Activated CD8-positive, alpha-beta T cell treated with anti-CD3 and anti-CD28 coated beads for 36 hours (primary cell): Measurements from ENCODE around the gene SFTPA1. TPM values are rescaled to one million over a fixed set of nuclear protein-coding genes. Genes with fewer than 3 reads are reported as not detected.
"Not testable (repeated sequence)": the region's sequence is repeated elsewhere in the genome, so short reads cannot be mapped to it uniquely, and the experiment has no call there.

ENCODE experiments used
- ATAC-seq: fragments of 200-7000 bp; cut with Tn5 transposase; one replicate; pipeline ENCODE4 v1.10.0; 2021; ENCODE audit warnings: mild to moderate bottlenecking, moderate library complexity
- CTCF ChIA-PET: fragments of 350-600 bp; sonication (Branson Sonifier 250); formaldehyde crosslinking; loops from one replicate; lab custom pipeline; 2021; ENCODE audit warnings: antibody characterized with exemption; lab: Charles Lee
- POLR2A ChIA-PET: fragments of 350-600 bp; sonication (Branson Sonifier 250); formaldehyde crosslinking; loops from one replicate; lab custom pipeline; 2021; ENCODE audit warnings: antibody characterized with exemption; lab: Charles Lee
- DNase-seq: peaks from one replicate; pipeline ENCODE4 v3.0.0-alpha.2; 2020
- H3K27ac Mint-ChIP-seq: one replicate; pipeline ENCODE4 v1.8.0; 2021; ENCODE audit warnings: mild to moderate bottlenecking, mixed read lengths
- H3K27me3 Mint-ChIP-seq: one replicate; pipeline ENCODE4 v1.8.0; 2021; ENCODE audit warnings: mixed read lengths
- H3K36me3 Mint-ChIP-seq: one replicate; pipeline ENCODE4 v1.8.0; 2021; ENCODE audit warnings: low read depth, mixed read lengths
- H3K4me1 Mint-ChIP-seq: one replicate; pipeline ENCODE4 v1.8.0; 2021; ENCODE audit warnings: low read depth, mixed read lengths
- H3K4me3 Mint-ChIP-seq: one replicate; pipeline ENCODE4 v1.8.0; 2021; ENCODE audit warnings: mild to moderate bottlenecking, moderate library complexity, mixed read lengths
- H3K9me3 Mint-ChIP-seq: one replicate; pipeline ENCODE4 v1.8.0; 2021; ENCODE audit warnings: mixed read lengths
- CTCF ChIP-seq: fragments of 200-600 bp; IDR thresholded peaks from one replicate; pipeline ENCODE4 v1.8.0; 2022; ENCODE audit warnings: antibody characterized with exemption, mild to moderate bottlenecking
- intact Hi-C: fragments of 100-400 bp; cut with micrococcal nuclease; formaldehyde crosslinking; loops from one replicate; pipeline ENCODE4 v1.10.0; 2022
- total RNA-seq, 2 experiments: library from RNA; stranded (reverse); gene quantifications; one replicate each; pipeline ENCODE4 v1.2.3, GENCODE V29; 2021

The SFTPA1 gene
- total RNA-seq, 2 experiments from 2014 or later: not detected

DNA sequence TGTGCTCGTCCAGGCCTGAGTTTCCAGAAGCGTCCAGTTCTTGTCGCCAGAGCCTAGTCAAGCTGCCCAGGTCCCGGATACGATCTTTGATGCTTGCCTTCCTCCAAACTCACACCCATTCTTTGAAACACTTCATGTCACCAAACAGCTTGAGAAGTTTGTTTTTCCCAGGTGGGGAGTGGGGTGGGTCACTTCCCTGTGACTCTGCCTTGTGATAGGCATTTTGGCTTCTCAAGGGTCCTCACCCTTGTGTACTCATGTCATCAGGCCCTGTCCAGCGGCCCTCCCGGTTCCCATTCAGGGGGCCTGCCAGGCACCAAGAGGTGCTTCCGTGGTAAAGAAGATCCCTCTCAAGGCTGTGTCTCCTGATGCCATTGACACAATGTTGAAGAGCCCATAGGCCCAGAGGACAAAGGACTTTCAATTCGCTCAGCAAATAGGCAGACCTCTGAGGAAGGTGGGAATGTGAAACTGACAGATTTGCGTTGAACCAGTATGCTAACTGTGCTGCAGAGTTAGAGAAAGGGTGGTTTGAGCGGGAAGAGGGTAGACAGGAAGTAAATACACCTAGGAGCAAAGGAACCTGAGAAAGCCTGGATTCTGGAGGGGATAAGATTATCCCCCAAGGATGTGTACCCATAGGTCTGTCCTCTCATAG lies 24.7 kb upstream of the SFTPA1 start:
- ChIA-PET CTCF (no interaction called here), POLR2A (no interaction called here)
- H3K27ac Mint-ChIP-seq: no peak overlapping the region
- no peak overlapping the region for H3K4me3 Mint-ChIP-seq
- no peaks in the 10 kb centered on the region for H3K9me3 Mint-ChIP-seq
- H3K27me3 Mint-ChIP-seq: peaks cover 5% of the 10 kb centered on the region
- TF ChIP-seq CTCF: no peak
- no peaks in the 10 kb centered on the region for H3K36me3 Mint-ChIP-seq
- no peak for ATAC-seq
- no peaks in the 10 kb centered on the region for H3K4me1 Mint-ChIP-seq
- no peak for DNase-seq
- intact Hi-C loops: no loop called here

- CTCF ChIA-PET: interaction anchor here (1.4 kb wide), 1 partner anchor 24 kb away, joined by 4 read pairs; no protein-coding TSS in a partner anchor
- Mint-ChIP-seq H3K27me3 (peaks cover 5% of the 10 kb centered on the region), H3K4me1 (no peaks in the 10 kb centered on the region), H3K36me3 (no peaks in the 10 kb centered on the region), H3K9me3 (no peaks in the 10 kb centered on the region), H3K27ac (no peak overlapping the region), H3K4me3 (no peak overlapping the region)
- POLR2A ChIA-PET: no interaction called here
- DNase-seq (no peak), ATAC-seq (no peak)
- no peak for TF ChIP-seq CTCF
- intact Hi-C loops: no loop called here
Measured at GRCh38 chr10:79586933-79587332, 23.8 kb upstream of the SFTPA1 start.

DNA sequence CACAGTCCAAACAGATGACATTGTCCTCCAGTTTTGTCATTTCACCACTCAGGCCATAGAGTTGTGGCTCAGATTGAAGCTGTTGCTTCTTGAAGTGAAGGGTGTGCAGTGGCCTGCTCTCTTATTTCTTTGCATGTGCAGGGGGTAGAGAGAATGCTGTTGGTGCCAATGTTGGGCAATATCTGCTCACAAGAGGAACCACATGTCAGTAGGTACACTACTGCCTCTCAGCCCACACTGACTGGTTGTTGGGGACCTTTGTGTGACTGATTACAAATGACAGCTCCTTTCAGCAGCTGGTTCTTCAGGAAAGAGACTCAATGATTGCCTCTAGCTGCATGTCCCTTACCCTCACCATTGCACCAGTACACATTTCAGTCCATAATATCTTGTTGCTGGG lies 21.9 kb upstream of the SFTPA1 start:
- Mint-ChIP-seq H3K27ac (no peak overlapping the region), H3K9me3 (no peaks in the 10 kb centered on the region), H3K4me1 (no peaks in the 10 kb centered on the region), H3K4me3 (no peak overlapping the region), H3K36me3 (no peaks in the 10 kb centered on the region), H3K27me3 (peaks cover 5% of the 10 kb centered on the region)
- ChIA-PET POLR2A (no interaction called here), CTCF (interaction anchor here (0.5 to 0.9 kb wide), 2 partner anchors 19 to 381 kb away, joined by 3 read pairs; no protein-coding TSS in a partner anchor)
- ATAC-seq (no peak), DNase-seq (no peak)
- intact Hi-C loops: no loop called here
- TF ChIP-seq CTCF: no peak

GRCh38 chr10:79593377-79593776 lies 17.4 kb upstream of the SFTPA1 start:
- intact Hi-C loops: no loop called here
- Mint-ChIP-seq H3K27me3 (peaks cover 11% of the 10 kb centered on the region), H3K4me3 (no peak overlapping the region), H3K9me3 (peaks cover 10% of the 10 kb centered on the region), H3K27ac (no peak overlapping the region), H3K4me1 (no peaks in the 10 kb centered on the region), H3K36me3 (no peaks in the 10 kb centered on the region)
- no peak for TF ChIP-seq CTCF
- ATAC-seq (no peak), DNase-seq (no peak)
- ChIA-PET POLR2A (no interaction called here), CTCF (interaction anchor here (1.0 to 1.7 kb wide), 2 partner anchors 20 to 56 kb away, joined by 3 to 7 read pairs; no protein-coding TSS in a partner anchor)

DNA sequence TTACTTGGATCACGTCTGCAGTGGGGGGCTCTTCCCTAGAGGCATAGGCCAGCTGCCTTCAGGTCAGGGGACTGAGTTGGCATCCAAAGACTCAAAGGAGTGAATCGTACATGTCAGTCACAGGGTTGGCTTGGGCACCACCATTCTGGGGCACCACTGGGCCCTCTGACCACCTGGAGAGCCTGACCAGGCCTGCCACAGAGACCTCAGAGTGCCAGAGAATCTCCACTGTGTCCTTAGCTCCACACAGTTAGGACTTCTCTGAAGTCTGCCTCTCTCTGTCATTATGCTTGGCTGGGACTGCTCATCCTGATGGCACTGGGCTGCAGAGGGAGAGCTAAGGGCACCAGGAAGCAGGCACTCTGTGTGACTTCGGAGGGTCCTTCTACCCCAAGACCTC lies 16.2 kb upstream of the SFTPA1 start:
- H3K36me3 Mint-ChIP-seq, POLR2A ChIA-PET, ATAC-seq, intact Hi-C loops, H3K4me1 Mint-ChIP-seq, H3K27ac Mint-ChIP-seq, DNase-seq, H3K4me3 Mint-ChIP-seq: not testable (repeated sequence)
- peaks cover 12% of the 10 kb centered on the region for H3K9me3 Mint-ChIP-seq
- CTCF ChIA-PET: interaction anchor here (1.7 kb wide), 1 partner anchor 57 kb away, joined by 7 read pairs; no protein-coding TSS in a partner anchor
- peaks cover 15% of the 10 kb centered on the region for H3K27me3 Mint-ChIP-seq
